Fibroblast of skin of back (primary cell): ENCODE data around the gene ANKRD24.
"Not testable (repeated sequence)": the region's sequence is repeated elsewhere in the genome, so short reads cannot be mapped to it uniquely, and the experiment has no call there.

Experiments used
- DNase-seq: peaks from one replicate; pipeline ENCODE4 v3.0.0-alpha.2; 2013

The ANKRD24 gene

GRCh38 chr19:4173479-4174212 lies 8.8 kb upstream of the ANKRD24 start:
- no peak for DNase-seq

- no peak for DNase-seq
Measured at GRCh38 chr19:4174213-4174894, 8.1 kb upstream of the ANKRD24 start.

- DNase-seq: no peak
Measured at GRCh38 chr19:4174895-4175668, 7.4 kb upstream of the ANKRD24 start.

- DNase-seq: no peak
Measured at GRCh38 chr19:4175669-4175931, 6.9 kb upstream of the ANKRD24 start.

GRCh38 chr19:4177146-4177545 lies 5.3 kb upstream of the ANKRD24 start:
- no peak for DNase-seq

- no peak for DNase-seq
Measured at GRCh38 chr19:4178990-4179389, 3.5 kb upstream of the ANKRD24 start.

GRCh38 chr19:4181053-4181508 lies 1.4 kb upstream of the ANKRD24 start:
- DNase-seq: no peak

- DNase-seq: no peak
Measured at GRCh38 chr19:4183967-4184717, 1.7 kb downstream of the ANKRD24 start.

- no peak for DNase-seq
Measured at GRCh38 chr19:4184718-4185352, 2.3 kb downstream of the ANKRD24 start.

- DNase-seq: no peak
Measured at GRCh38 chr19:4185413-4186086, 3.1 kb downstream of the ANKRD24 start.

- DNase-seq: peak; percentile 64
Measured at GRCh38 chr19:4186087-4186993, 3.9 kb downstream of the ANKRD24 start.

- no peak for DNase-seq
Measured at GRCh38 chr19:4187313-4188122, 5.0 kb downstream of the ANKRD24 start.

- DNase-seq: no peak
Measured at GRCh38 chr19:4189641-4190040, 7.2 kb downstream of the ANKRD24 start.

- DNase-seq: not testable (repeated sequence)
Measured at GRCh38 chr19:4192537-4192936, 10.0 kb downstream of the ANKRD24 start.

- DNase-seq: no peak
Measured at GRCh38 chr19:4194353-4194752, 11.9 kb downstream of the ANKRD24 start.

GRCh38 chr19:4196009-4196408 lies 13.5 kb downstream of the ANKRD24 start:
- DNase-seq: no peak

GRCh38 chr19:4196587-4197148 lies 14.2 kb downstream of the ANKRD24 start:
- no peak for DNase-seq

GRCh38 chr19:4197228-4197624 lies 14.7 kb downstream of the ANKRD24 start:
- DNase-seq: no peak
